NCI-H2196 treated with DMSO at 0.1 percent for 48 hours (cell line): ENCODE results near the gene CRISP3.
"Not testable (repeated sequence)": the region's sequence is repeated elsewhere in the genome, so short reads cannot be mapped to it uniquely, and the experiment has no call there.

Source experiments
- DNase-seq: peaks from one replicate; lab custom pipeline; 2025; ENCODE audit not compliant: unreplicated experiment; lab: John Stamatoyannopoulos, UW

Gene CRISP3

GRCh38 chr6:49744259-49744658 lies at the start of gene CRISP3:
Gene CRISP3, minus strand, starts transcription at chr6:49744388. Its CDS starts 21 bp downstream, at chr6:49744367.
- DNase-seq, result no peak

- DNase-seq, result no peak
These were observed 46.2 kb upstream of the CRISP3 start for GRCh38 chr6:49790341-49790740.

- DNase-seq, result no peak
These were observed 43.0 kb upstream of the CRISP3 start, which contains the start of gene PGK2 for GRCh38 chr6:49787176-49787575. Gene PGK2, minus strand, starts transcription at chr6:49787285. Its CDS starts 98 bp downstream, at chr6:49787187.

- no peak for DNase-seq
These were observed 40.1 kb upstream of the CRISP3 start for GRCh38 chr6:49784272-49784671.

- DNase-seq, result no peak
These were observed 38.5 kb upstream of the CRISP3 start for GRCh38 chr6:49782725-49783124.

- DNase-seq, result no peak
These were observed 38.1 kb upstream of the CRISP3 start for GRCh38 chr6:49782293-49782692.

- DNase-seq, result no peak
These were observed 32.3 kb upstream of the CRISP3 start for GRCh38 chr6:49776444-49776843.

- no peak for DNase-seq
These were observed 30.9 kb upstream of the CRISP3 start for GRCh38 chr6:49775043-49775442.

- no peak for DNase-seq
These were observed 28.1 kb upstream of the CRISP3 start for GRCh38 chr6:49772285-49772684.

- no peak for DNase-seq
These were observed 22.6 kb upstream of the CRISP3 start for GRCh38 chr6:49766762-49767161.

- no peak for DNase-seq
These were observed 20.5 kb upstream of the CRISP3 start for GRCh38 chr6:49764571-49765236.

GRCh38 chr6:49743429-49743828 lies 759 bp downstream of the CRISP3 start:
- no peak for DNase-seq

- no peak for DNase-seq
These were observed 4.8 kb downstream of the CRISP3 start for GRCh38 chr6:49739423-49739822.

- no peak for DNase-seq
These were observed 8.1 kb downstream of the CRISP3 start for GRCh38 chr6:49736017-49736508.

- DNase-seq, result no peak
These were observed 10.5 kb downstream of the CRISP3 start for GRCh38 chr6:49733680-49734079.

GRCh38 chr6:49732781-49733180 lies 11.4 kb downstream of the CRISP3 start:
- no peak for DNase-seq

- no peak for DNase-seq
These were observed 13.9 kb downstream of the CRISP3 start for GRCh38 chr6:49730251-49730650.

- DNase-seq, result not testable (repeated sequence)
These were observed 20.3 kb downstream of the CRISP3 start for GRCh38 chr6:49723917-49724316.

- DNase-seq, result no peak
These were observed 22.9 kb downstream of the CRISP3 start for GRCh38 chr6:49721297-49721696.

GRCh38 chr6:49720372-49720771 lies 23.8 kb downstream of the CRISP3 start:
- no peak for DNase-seq

GRCh38 chr6:49713346-49713745 lies 30.8 kb downstream of the CRISP3 start, which contains the start of gene CRISP2:
Gene CRISP2, minus strand, starts transcription at chr6:49713543. Its CDS starts 4,347 bp downstream, at chr6:49709196.
- no peak for DNase-seq

GRCh38 chr6:49698478-49698877 lies 45.7 kb downstream of the CRISP3 start:
- no peak for DNase-seq

- DNase-seq, result no peak
These were observed 50.7 kb downstream of the CRISP3 start for GRCh38 chr6:49693512-49693911.
